ENCODE measurements around the gene MTCL3.
A peak's percentile ranks its signal among the peaks of the same experiment; 100 is the strongest.

Gene MTCL3

GRCh38 chr6:127522714-127523113 lies 3.6 kb upstream of the MTCL3 start:
- Histone ChIP-seq H3K4me2 (ENCODE audit: low read length) (no peak overlapping the region), H3K9ac (ENCODE audit: low read length) (no peak overlapping the region), H3K79me2 (replicated peaks; ENCODE audit: insufficient read depth, low read length) (peaks cover 11% of the 10 kb centered on the region), H3K4me3 (ENCODE audit: low read length) (no peak overlapping the region), H3K27ac (ENCODE audit: low read length) (no peak overlapping the region), H3F3A (ENCODE audit: insufficient read depth, low read length, poor library complexity, severe bottlenecking) (peaks cover 8% of the 10 kb centered on the region), H3K27me3 (ENCODE audit: insufficient read depth, low read depth, low read length) (no peaks in the 10 kb centered on the region), H3K9me3 (ENCODE audit: low read length) (no peaks in the 10 kb centered on the region), H3K36me3 (ENCODE audit: insufficient read depth, low read length) (no peaks in the 10 kb centered on the region), H3K9me2 (ENCODE audit: insufficient read depth, low read length) (no peaks in the 10 kb centered on the region), H2AFZ (ENCODE audit: low read depth, low read length) (no peak overlapping the region), H4K20me1 (ENCODE audit: insufficient read depth) (no peaks in the 10 kb centered on the region)
- no peak for TF ChIP-seq POLR2AphosphoS5 (IDR thresholded peaks at IDR 0.05)
- TF ChIP-seq RAD21 (conservative IDR thresholded peaks at IDR 0.05): no peak
- TF ChIP-seq EZH2 (IDR thresholded peaks at IDR 0.05; ENCODE audit: borderline replicate concordance, insufficient read depth, low read length, poor library complexity, severe bottlenecking): no peak

- Histone ChIP-seq H3K9ac (ENCODE audit: low read length) (peak overlapping the region; percentile 98), H3F3A (ENCODE audit: insufficient read depth, low read length, poor library complexity, severe bottlenecking) (peaks cover 13% of the 10 kb centered on the region), H3K4me2 (ENCODE audit: low read length) (peak overlapping the region; percentile 89), H3K9me3 (ENCODE audit: low read length) (no peaks in the 10 kb centered on the region), H3K9me2 (ENCODE audit: insufficient read depth, low read length) (no peaks in the 10 kb centered on the region), H3K27ac (ENCODE audit: low read length) (peak overlapping the region; percentile 100), H2AFZ (ENCODE audit: low read depth, low read length) (peak overlapping the region; percentile 92), H3K4me3 (ENCODE audit: low read length) (peak overlapping the region; percentile 76), H3K36me3 (ENCODE audit: insufficient read depth, low read length) (no peaks in the 10 kb centered on the region), H3K79me2 (replicated peaks; ENCODE audit: insufficient read depth, low read length) (peaks cover 29% of the 10 kb centered on the region), H4K20me1 (ENCODE audit: insufficient read depth) (peaks cover 6% of the 10 kb centered on the region), H3K27me3 (ENCODE audit: insufficient read depth, low read depth, low read length) (no peaks in the 10 kb centered on the region)
- no peak for TF ChIP-seq REST (IDR thresholded peaks at IDR 0.05; ENCODE audit: borderline replicate concordance)
- no peak for TF ChIP-seq SMC3 (conservative IDR thresholded peaks at IDR 0.05; ENCODE audit: poor library complexity)
- no peak for TF ChIP-seq RAD21 (conservative IDR thresholded peaks at IDR 0.05)
- no peak for TF ChIP-seq TAF1 (IDR thresholded peaks at IDR 0.05; ENCODE audit: low read depth)
- no peak for TF ChIP-seq POLR2AphosphoS5 (IDR thresholded peaks at IDR 0.05)
- TF ChIP-seq CTCF (IDR thresholded peaks at IDR 0.05; ENCODE audit: poor library complexity, severe bottlenecking): no peak
- TF ChIP-seq EZH2 (IDR thresholded peaks at IDR 0.05; ENCODE audit: borderline replicate concordance, insufficient read depth, low read length, poor library complexity, severe bottlenecking): no peak
- no peak for TF ChIP-seq EP300 (conservative IDR thresholded peaks at IDR 0.05; ENCODE audit: poor library complexity, severe bottlenecking)
- no peak for TF ChIP-seq MXI1 (conservative IDR thresholded peaks at IDR 0.05; ENCODE audit: poor library complexity, severe bottlenecking)
Measured at GRCh38 chr6:127520066-127520465, 931 bp upstream of the MTCL3 start.

GRCh38 chr6:127519469-127519785 lies 292 bp upstream of the MTCL3 start:
- Histone ChIP-seq H3K4me3 (ENCODE audit: low read length) (peak overlapping the region; percentile 76), H3K27ac (ENCODE audit: low read length) (peak overlapping the region; percentile 100)
- TF ChIP-seq TAF1 (IDR thresholded peaks at IDR 0.05; ENCODE audit: low read depth): peak; percentile 50
- peak; percentile 96 for TF ChIP-seq REST (IDR thresholded peaks at IDR 0.05; ENCODE audit: borderline replicate concordance)
- TF ChIP-seq MXI1 (conservative IDR thresholded peaks at IDR 0.05; ENCODE audit: poor library complexity, severe bottlenecking): no peak

More at GRCh38 chr6:127519469-127519785, 292 bp upstream of the MTCL3 start:
- H3K27me3 ChIP-seq (ENCODE audit: insufficient read depth, low read depth, low read length): no peaks in the 10 kb centered on the region
- H3K79me2 ChIP-seq (replicated peaks; ENCODE audit: insufficient read depth, low read length): peaks cover 35% of the 10 kb centered on the region
- no peaks in the 10 kb centered on the region for H3K9me3 ChIP-seq (ENCODE audit: low read length)
- H4K20me1 ChIP-seq (ENCODE audit: insufficient read depth): peaks cover 12% of the 10 kb centered on the region
- peak overlapping the region; percentile 92 for H2AFZ ChIP-seq (ENCODE audit: low read depth, low read length)
- H3K9ac ChIP-seq (ENCODE audit: low read length): peak overlapping the region; percentile 98
- no peaks in the 10 kb centered on the region for H3K36me3 ChIP-seq (ENCODE audit: insufficient read depth, low read length)
- peak overlapping the region; percentile 89 for H3K4me2 ChIP-seq (ENCODE audit: low read length)
- H3F3A ChIP-seq (ENCODE audit: insufficient read depth, low read length, poor library complexity, severe bottlenecking): peaks cover 17% of the 10 kb centered on the region
- no peaks in the 10 kb centered on the region for H3K9me2 ChIP-seq (ENCODE audit: insufficient read depth, low read length)
